ENCODE measurements around the gene METTL13.

- TF ChIP-seq, protein P1, sequence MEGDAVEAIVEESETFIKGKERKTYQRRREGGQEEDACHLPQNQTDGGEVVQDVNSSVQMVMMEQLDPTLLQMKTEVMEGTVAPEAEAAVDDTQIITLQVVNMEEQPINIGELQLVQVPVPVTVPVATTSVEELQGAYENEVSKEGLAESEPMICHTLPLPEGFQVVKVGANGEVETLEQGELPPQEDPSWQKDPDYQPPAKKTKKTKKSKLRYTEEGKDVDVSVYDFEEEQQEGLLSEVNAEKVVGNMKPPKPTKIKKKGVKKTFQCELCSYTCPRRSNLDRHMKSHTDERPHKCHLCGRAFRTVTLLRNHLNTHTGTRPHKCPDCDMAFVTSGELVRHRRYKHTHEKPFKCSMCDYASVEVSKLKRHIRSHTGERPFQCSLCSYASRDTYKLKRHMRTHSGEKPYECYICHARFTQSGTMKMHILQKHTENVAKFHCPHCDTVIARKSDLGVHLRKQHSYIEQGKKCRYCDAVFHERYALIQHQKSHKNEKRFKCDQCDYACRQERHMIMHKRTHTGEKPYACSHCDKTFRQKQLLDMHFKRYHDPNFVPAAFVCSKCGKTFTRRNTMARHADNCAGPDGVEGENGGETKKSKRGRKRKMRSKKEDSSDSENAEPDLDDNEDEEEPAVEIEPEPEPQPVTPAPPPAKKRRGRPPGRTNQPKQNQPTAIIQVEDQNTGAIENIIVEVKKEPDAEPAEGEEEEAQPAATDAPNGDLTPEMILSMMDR (IDR thresholded peaks at IDR 0.05), result no peak
- no peak for TF ChIP-seq EZH2 (IDR thresholded peaks at IDR 0.05; ENCODE audit: borderline replicate concordance, insufficient read depth, low read depth, low read length, poor library complexity, severe bottlenecking)
Observed at GRCh38 chr1:171802207-171802606, 20.7 kb downstream of the METTL13 start.

All from B cell (primary cell).